SK-N-SH (cell line): ENCODE results near the gene KAT6B. TPM values are rescaled to one million over a fixed set of nuclear protein-coding genes. Genes with fewer than 3 reads are reported as not detected.
A peak's percentile ranks its signal among the peaks of the same experiment; 100 is the strongest.

Source experiments
- CTCF ChIA-PET: fragments of 300-600, 350-600 bp; formaldehyde crosslinking; extraction: SDS; loops from one replicate; lab custom pipeline; 2021; lab: Yijun Ruan, JAX
- POLR2A ChIA-PET: fragments of 350-600 bp; sonication (Branson Sonifier 250); formaldehyde crosslinking; extraction: SDS; loops from one replicate; lab custom pipeline; 2020; ENCODE audit warnings: antibody characterized with exemption, inconsistent platforms; lab: Yijun Ruan, JAX
- DNase-seq: peaks from one replicate; pipeline ENCODE4 v3.0.0; 2012
- H2AFZ ChIP-seq: fragments of 200-600 bp; sonication (generic); 2 replicates; pipeline ENCODE4 v1.8.1; 2016; ENCODE audit warnings: antibody characterized with exemption, mild to moderate bottlenecking, low read depth
- H3F3A ChIP-seq: fragments of 200-600 bp; sonication (generic); replicated peaks from 2 replicates; pipeline ENCODE3; 2016; ENCODE audit warnings: antibody characterized with exemption, mild to moderate bottlenecking; ENCODE audit not compliant: insufficient read depth
- H3K27ac ChIP-seq, 2 experiments: fragments of 200-500 bp in 1 of 2; fragments of 200-600 bp in 1 of 2; sonication (Bioruptor generic) in 1 of 2; sonication (generic), shearing (Covaris generic) in 1 of 2; 2 replicates each; pipeline versions ENCODE4 v1.5.1 to v1.6.1; 2014 to 2016; ENCODE audit warnings: low read depth in 2 of 2, inconsistent platforms in 1 of 2, low read length in 1 of 2, mild to moderate bottlenecking in 1 of 2, mixed read lengths in 1 of 2
- H3K27me3 ChIP-seq: fragments of 200-600 bp; sonication (generic), shearing (Covaris generic); 2 replicates; pipeline ENCODE4 v1.6.1; 2016; ENCODE audit warnings: mixed run types; ENCODE audit not compliant: insufficient read depth
- H3K36me3 ChIP-seq, 2 experiments: fragments of 200-500 bp in 1 of 2; fragments of 200-600 bp in 1 of 2; sonication (Bioruptor generic) in 1 of 2; sonication (generic) in 1 of 2; replicated peaks in 1 of 2; 2 replicates each; pipeline versions ENCODE3 to v1.5.1; 2014 to 2016; ENCODE audit warnings: low read length in 1 of 2, mild to moderate bottlenecking in 1 of 2; ENCODE audit not compliant: insufficient read depth in 2 of 2, control insufficient read depth in 1 of 2
- H3K4me1 ChIP-seq, 2 experiments: fragments of 200-500 bp in 1 of 2; fragments of 200-600 bp in 1 of 2; sonication (Bioruptor generic) in 1 of 2; sonication (generic), shearing (Covaris generic) in 1 of 2; 2 replicates each; pipeline versions ENCODE4 v1.5.1 to v1.6.1; 2014 to 2016; ENCODE audit warnings: low read depth in 1 of 2, low read length in 1 of 2, mixed run types in 1 of 2; ENCODE audit not compliant: insufficient read depth in 2 of 2, control insufficient read depth in 1 of 2
- H3K4me2 ChIP-seq: fragments of 200-600 bp; sonication (generic), shearing (Covaris generic); 2 replicates; pipeline ENCODE4 v1.6.1; 2017; ENCODE audit warnings: mixed run types
- H3K4me3 ChIP-seq, 2 experiments: fragments of 200-500 bp in 1 of 2; fragments of 200-600 bp in 1 of 2; sonication (Bioruptor generic) in 1 of 2; sonication (generic), shearing (Covaris generic) in 1 of 2; 2 replicates each; pipeline versions ENCODE4 v1.5.1 to v1.8.1; 2014 to 2016; ENCODE audit warnings: low read depth in 2 of 2, inconsistent platforms in 1 of 2, low read length in 1 of 2, mild to moderate bottlenecking in 1 of 2, mixed read lengths in 1 of 2, moderate library complexity in 1 of 2
- H3K79me2 ChIP-seq: fragments of 200-600 bp; sonication (generic); 2 replicates; pipeline ENCODE4 v1.8.1; 2017; ENCODE audit warnings: mild to moderate bottlenecking; ENCODE audit not compliant: insufficient read depth
- H3K9ac ChIP-seq: fragments of 200-600 bp; sonication (generic); 2 replicates; pipeline ENCODE4 v1.6.1; 2017; ENCODE audit warnings: mixed run types
- H3K9me2 ChIP-seq: fragments of 200-600 bp; sonication (generic); 2 replicates; pipeline ENCODE4 v1.6.1; 2017; ENCODE audit warnings: mixed run types
- H3K9me3 ChIP-seq: fragments of 200-600 bp; sonication (generic); 2 replicates; pipeline ENCODE4 v1.6.1; 2017; ENCODE audit warnings: mixed run types, mild to moderate bottlenecking, moderate library complexity
- H4K20me1 ChIP-seq: fragments of 200-600 bp; sonication (generic); 2 replicates; pipeline ENCODE4 v1.6.1; 2017; ENCODE audit warnings: mild to moderate bottlenecking, mixed run types; ENCODE audit not compliant: insufficient read depth
- CHD2 ChIP-seq: fragments of 150-350 bp; IDR thresholded peaks from 2 replicates; pipeline ENCODE4 v1.6.1; 2018; ENCODE audit warnings: low read length; ENCODE audit not compliant: partially characterized antibody
- ELF1 ChIP-seq: IDR thresholded peaks from 2 replicates; pipeline ENCODE4 v1.4.0; 2012
- EZH2phosphoT487 ChIP-seq: fragments of 200-600 bp; sonication (generic); IDR thresholded peaks from 2 replicates; pipeline ENCODE4 v1.6.1; 2017; ENCODE audit warnings: low read depth, mixed run types, mild to moderate bottlenecking, antibody characterized with exemption, moderate library complexity, borderline replicate concordance
- FOSL2 ChIP-seq: IDR thresholded peaks from 2 replicates; pipeline ENCODE4 v1.4.0; 2012; ENCODE audit warnings: low read depth, mild to moderate bottlenecking, moderate library complexity, borderline replicate concordance
- FOXM1 ChIP-seq: IDR thresholded peaks from 2 replicates; pipeline ENCODE4 v1.4.0; 2012; ENCODE audit warnings: low read depth, mild to moderate bottlenecking
- JUND ChIP-seq: IDR thresholded peaks from 2 replicates; pipeline ENCODE4 v1.4.0; 2012
- MXI1 ChIP-seq: IDR thresholded peaks from 2 replicates; pipeline ENCODE4 v1.6.1; 2012; ENCODE audit warnings: mild to moderate bottlenecking, low read depth, low read length, improper control_type of control experiment
- POLR2AphosphoS5 ChIP-seq: IDR thresholded peaks from 2 replicates; pipeline ENCODE4 v1.6.1; 2012; ENCODE audit warnings: low read depth, low read length
- RCOR1 ChIP-seq: fragments of 150-350 bp; IDR thresholded peaks from 2 replicates; pipeline ENCODE4 v1.6.1; 2017; ENCODE audit warnings: antibody characterized with exemption, low read length
- RFX5 ChIP-seq: IDR thresholded peaks from 2 replicates; pipeline ENCODE4 v1.6.1; 2012; ENCODE audit warnings: mild to moderate bottlenecking, improper control_type of control experiment, low read length
- SIN3A ChIP-seq: IDR thresholded peaks from 2 replicates; pipeline ENCODE4 v1.6.1; 2012; ENCODE audit warnings: low read depth, mild to moderate bottlenecking, low read length, moderate library complexity, borderline replicate concordance
- WGBS: methylation state at CpG from one replicate; pipeline ENCODE4 v1.1.6; 2017; ENCODE audit warnings: low lambda C conversion rate; 5-methylcytosine and 5-hydroxymethylcytosine counted together
- polyA plus RNA-seq, 3 experiments: library from polyadenylated mRNA; depleted of rRNA; stranded (reverse); fragments of >200 nt; gene quantifications; 2 replicates each; pipeline ENCODE4 v1.2.3, GENCODE V29; 2012
- TF ChIP-seq, protein P1 (sequence below): IDR thresholded peaks from 2 replicates; pipeline ENCODE4; 2012
- TF ChIP-seq, protein P2 (sequence below): fragments of 150-350 bp; IDR thresholded peaks from 2 replicates; pipeline ENCODE4 v1.6.1; 2016; ENCODE audit warnings: mild to moderate bottlenecking, low read depth, low read length

KAT6B gene
- polyA plus RNA-seq, 1 of the 3 experiments (the other 2 are of a cell fraction), result 4.3 TPM

DNA sequence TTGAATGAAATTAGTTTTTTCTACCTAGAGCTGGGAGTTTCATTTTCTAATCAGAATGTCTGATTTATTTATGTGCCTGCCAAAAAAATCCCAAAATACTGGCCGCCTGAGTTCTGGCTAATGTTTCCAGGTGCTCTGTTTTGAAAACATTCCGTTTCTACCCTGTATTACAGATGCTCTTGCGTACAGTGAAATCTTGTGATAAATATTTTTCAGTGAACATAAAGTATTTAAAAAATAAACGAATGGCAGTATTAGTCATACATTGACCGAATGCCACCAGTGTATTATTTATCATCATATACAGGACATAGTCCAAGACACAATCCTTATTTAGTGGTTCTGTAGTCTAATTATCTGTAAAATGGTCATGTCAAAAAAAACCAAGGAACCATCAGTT is 102.8 kb downstream of the KAT6B start:
- peak overlapping the region; percentile 65 to 80 for H3K27ac ChIP-seq
- DNase-seq, result no peak
- no peak overlapping the region for H3K9ac ChIP-seq
- H3K4me2 ChIP-seq, result peak overlapping the region; percentile 54; the same call in 1 of the 2 replicates
- WGBS, result 61% methylated on average over 5 of the region's 5 CpGs
- peaks cover 85% of the 10 kb centered on the region for H3K79me2 ChIP-seq
- no peaks in the 10 kb centered on the region for H3K36me3 ChIP-seq
- ChIA-PET POLR2A (no interaction called here), CTCF (interaction anchor here (0.8 kb wide), 1 partner anchor 39 kb away, joined by 3 read pairs; no protein-coding TSS in a partner anchor)
- peaks cover 37% of the 10 kb centered on the region for H3F3A ChIP-seq
- no peak for TF ChIP-seq RFX5
- peak; percentile 18; the same call in 1 of the 2 replicates for TF ChIP-seq JUND
- TF ChIP-seq FOSL2, result no peak; the same call in 1 of the 2 replicates
- no peak for TF ChIP-seq FOXM1
- no peak for TF ChIP-seq RCOR1
- TF ChIP-seq EZH2phosphoT487, result no peak
- TF ChIP-seq, all 33 proteins: peak for 1
- Histone ChIP-seq H3K9me2 (no peaks in the 10 kb centered on the region), H3K27me3 (no peaks in the 10 kb centered on the region), H3K4me1 (peaks cover 26 to 41% of the 10 kb centered on the region in 2 experiments), H2AFZ (no peak overlapping the region), H3K9me3 (no peaks in the 10 kb centered on the region), H3K4me3 (no peak overlapping the region; a peak in 1 of 4 replicates), H4K20me1 (peaks cover 13% of the 10 kb centered on the region; the same call in 1 of the 2 replicates)

DNA sequence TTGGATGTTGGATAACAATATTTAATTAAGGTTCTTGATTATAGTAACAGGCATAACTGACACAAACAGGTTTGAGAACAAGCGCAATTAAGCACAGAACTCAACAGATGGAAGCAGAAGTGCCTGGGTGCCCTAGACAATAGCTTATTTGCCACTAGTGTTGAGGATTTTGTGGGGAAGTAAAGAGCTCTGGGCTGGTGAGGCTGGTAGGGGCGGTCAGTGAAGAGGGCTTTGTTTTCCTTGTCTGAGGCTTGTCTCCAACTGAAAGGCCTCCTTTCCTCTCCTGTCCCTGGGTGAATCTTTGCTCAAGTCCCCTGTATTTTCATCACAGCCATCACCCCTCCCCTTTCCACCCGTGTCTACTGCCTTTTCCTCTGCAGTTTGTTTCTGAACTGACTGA is 104.6 kb downstream of the KAT6B start:
- Histone ChIP-seq H3K9me2 (no peaks in the 10 kb centered on the region), H3K4me1 (peaks cover 20 to 27% of the 10 kb centered on the region in 2 experiments), H3K27ac (peak overlapping the region in 1 of 2 experiments; percentile 51; a peak in 2 of 4 replicates), H3K4me3 (no peak overlapping the region), H3K27me3 (no peaks in the 10 kb centered on the region), H2AFZ (no peak overlapping the region), H3F3A (peaks cover 28% of the 10 kb centered on the region), H3K9me3 (no peaks in the 10 kb centered on the region), H3K36me3 (no peaks in the 10 kb centered on the region), H3K4me2 (no peak overlapping the region), H3K9ac (no peak overlapping the region), H3K79me2 (peaks cover 85% of the 10 kb centered on the region), H4K20me1 (peaks cover 19% of the 10 kb centered on the region; the same call in 1 of the 2 replicates)
- TF ChIP-seq FOXM1, result no peak
- no peak for TF ChIP-seq MXI1
- TF ChIP-seq, protein P1, sequence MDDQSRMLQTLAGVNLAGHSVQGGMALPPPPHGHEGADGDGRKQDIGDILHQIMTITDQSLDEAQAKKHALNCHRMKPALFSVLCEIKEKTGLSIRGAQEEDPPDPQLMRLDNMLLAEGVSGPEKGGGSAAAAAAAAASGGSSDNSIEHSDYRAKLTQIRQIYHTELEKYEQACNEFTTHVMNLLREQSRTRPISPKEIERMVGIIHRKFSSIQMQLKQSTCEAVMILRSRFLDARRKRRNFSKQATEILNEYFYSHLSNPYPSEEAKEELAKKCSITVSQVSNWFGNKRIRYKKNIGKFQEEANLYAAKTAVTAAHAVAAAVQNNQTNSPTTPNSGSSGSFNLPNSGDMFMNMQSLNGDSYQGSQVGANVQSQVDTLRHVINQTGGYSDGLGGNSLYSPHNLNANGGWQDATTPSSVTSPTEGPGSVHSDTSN, result no peak
- TF ChIP-seq POLR2AphosphoS5, result no peak
- TF ChIP-seq, protein P2, sequence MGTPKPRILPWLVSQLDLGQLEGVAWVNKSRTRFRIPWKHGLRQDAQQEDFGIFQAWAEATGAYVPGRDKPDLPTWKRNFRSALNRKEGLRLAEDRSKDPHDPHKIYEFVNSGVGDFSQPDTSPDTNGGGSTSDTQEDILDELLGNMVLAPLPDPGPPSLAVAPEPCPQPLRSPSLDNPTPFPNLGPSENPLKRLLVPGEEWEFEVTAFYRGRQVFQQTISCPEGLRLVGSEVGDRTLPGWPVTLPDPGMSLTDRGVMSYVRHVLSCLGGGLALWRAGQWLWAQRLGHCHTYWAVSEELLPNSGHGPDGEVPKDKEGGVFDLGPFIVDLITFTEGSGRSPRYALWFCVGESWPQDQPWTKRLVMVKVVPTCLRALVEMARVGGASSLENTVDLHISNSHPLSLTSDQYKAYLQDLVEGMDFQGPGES, result no peak
- no peak for TF ChIP-seq CHD2
- TF ChIP-seq ELF1, result no peak
- no peak for TF ChIP-seq SIN3A
- 91% methylated on average over 3 of the region's 3 CpGs for whole genome bisulfite sequencing
- no peak for DNase-seq
- ChIA-PET POLR2A (interaction anchor here (0.5 kb wide), 1 partner anchor 302 kb away, joined by 3 read pairs; no protein-coding TSS in a partner anchor), CTCF (interaction anchor here (0.8 kb wide), 1 partner anchor 88 kb away, joined by 3 read pairs; no protein-coding TSS in a partner anchor)
